IMR-90 (cell line): ENCODE results near the gene XRCC4. TPM values are rescaled to one million over a fixed set of nuclear protein-coding genes. Genes with fewer than 3 reads are reported as not detected.

Experiments
- ATAC-seq: fragments of 200-7000 bp; cut with Tn5 transposase; 2 replicates; pipeline ENCODE4 v1.9.1; 2020; ENCODE audit warnings: low read depth, mild to moderate bottlenecking, moderate library complexity
- BruUV-seq: library from RNA; stranded (reverse); fragments of 400-500 nt; replicated peaks from 2 replicates; lab custom pipeline; 2021; lab: Mats Ljungman, UMichigan
- CTCF ChIA-PET: fragments of 300-600 bp; formaldehyde crosslinking; extraction: SDS; loops from one replicate; lab custom pipeline; 2021; ENCODE audit warnings: antibody characterized with exemption; lab: Yijun Ruan, JAX
- POLR2A ChIA-PET: fragments of 300-600 bp; sonication (Branson Sonifier 250); formaldehyde crosslinking; loops from one replicate; lab custom pipeline; 2022; ENCODE audit warnings: antibody characterized with exemption; ENCODE audit not compliant: unreplicated experiment; lab: Charles Lee
- DNase-seq: peaks from one replicate; pipeline ENCODE4 v3.0.0; 2013
- H2AFZ ChIP-seq: replicated peaks from 2 replicates; pipeline ENCODE3; 2013; ENCODE audit warnings: low read length, mild to moderate bottlenecking; ENCODE audit not compliant: poor library complexity
- H2AK5ac ChIP-seq: 2 replicates; pipeline ENCODE4 v1.6.1; 2013; ENCODE audit warnings: low read depth, low read length, inconsistent platforms
- H2AK9ac ChIP-seq: replicated peaks from 2 replicates; pipeline ENCODE3; 2013; ENCODE audit warnings: mild to moderate bottlenecking, low read depth, low read length, moderate library complexity; ENCODE audit not compliant: poor library complexity
- H2BK120ac ChIP-seq: 2 replicates; pipeline ENCODE4 v1.6.1; 2013; ENCODE audit warnings: low read depth, low read length, inconsistent platforms
- H2BK15ac ChIP-seq: 3 replicates; pipeline ENCODE4 v1.6.1; 2013; ENCODE audit warnings: low read depth, low read length, inconsistent platforms
- H2BK20ac ChIP-seq: 2 replicates; pipeline ENCODE4 v1.6.1; 2013; ENCODE audit warnings: low read depth, mild to moderate bottlenecking, inconsistent platforms, low read length, moderate library complexity
- H2BK5ac ChIP-seq: 2 replicates; pipeline ENCODE4 v1.6.1; 2013; ENCODE audit warnings: mild to moderate bottlenecking, low read depth, low read length, inconsistent platforms; ENCODE audit not compliant: poor library complexity, severe bottlenecking
- H3K14ac ChIP-seq: replicated peaks from 2 replicates; pipeline ENCODE4 v1.6.1; 2013; ENCODE audit warnings: low read depth, low read length, inconsistent platforms
- H3K18ac ChIP-seq: 2 replicates; pipeline ENCODE4 v1.6.1; 2013; ENCODE audit warnings: low read depth, low read length, control low read depth
- H3K23ac ChIP-seq: 2 replicates; pipeline ENCODE4 v1.6.1; 2013; ENCODE audit warnings: low read depth, low read length, inconsistent platforms
- H3K27ac ChIP-seq: 2 replicates; pipeline ENCODE4 v1.5.1; 2013; ENCODE audit warnings: mild to moderate bottlenecking, control low read depth, low read length; ENCODE audit not compliant: insufficient read depth
- H3K27me3 ChIP-seq: 2 replicates; pipeline ENCODE4 v1.6.1; 2013; ENCODE audit warnings: low read length; ENCODE audit not compliant: control insufficient read depth, insufficient read depth
- H3K36me3 ChIP-seq: 2 replicates; pipeline ENCODE4 v1.6.1; 2013; ENCODE audit warnings: low read length, mixed read lengths; ENCODE audit not compliant: control insufficient read depth, insufficient read depth
- H3K4ac ChIP-seq: 2 replicates; pipeline ENCODE4 v1.6.1; 2013; ENCODE audit warnings: low read depth, low read length, inconsistent platforms
- H3K4me1 ChIP-seq: 2 replicates; pipeline ENCODE4 v1.6.1; 2013; ENCODE audit warnings: low read length, mixed read lengths; ENCODE audit not compliant: control insufficient read depth, insufficient read depth
- H3K4me2 ChIP-seq: 2 replicates; pipeline ENCODE4 v1.6.1; 2013; ENCODE audit warnings: low read depth, mild to moderate bottlenecking, control low read depth, low read length, moderate library complexity
- H3K4me3 ChIP-seq: 2 replicates; pipeline ENCODE4 v1.5.1; 2013; ENCODE audit warnings: low read depth, mild to moderate bottlenecking, control low read depth, low read length, moderate library complexity; ENCODE audit not compliant: insufficient read depth
- H3K56ac ChIP-seq: 2 replicates; pipeline ENCODE4 v1.6.1; 2013; ENCODE audit warnings: low read length, inconsistent platforms; ENCODE audit not compliant: insufficient read depth; ENCODE audit errors: extremely low read depth
- H3K79me1 ChIP-seq, 2 experiments: 2 replicates each; pipeline ENCODE4 v1.6.1; 2013; ENCODE audit warnings: low read length in 2 of 2, inconsistent platforms in 1 of 2, low read depth in 1 of 2
- H3K9ac ChIP-seq: 2 replicates; pipeline ENCODE4 v1.6.1; 2013; ENCODE audit warnings: low read depth, low read length, control low read depth
- H3K9me1 ChIP-seq: 2 replicates; pipeline ENCODE4 v1.6.1; 2013; ENCODE audit warnings: low read length, inconsistent platforms; ENCODE audit not compliant: insufficient read depth
- H3K9me3 ChIP-seq: 2 replicates; pipeline ENCODE4 v1.6.1; 2013; ENCODE audit warnings: low read length; ENCODE audit not compliant: control insufficient read depth, insufficient read depth
- H4K20me1 ChIP-seq: 2 replicates; pipeline ENCODE4 v1.6.1; 2013; ENCODE audit warnings: low read length, inconsistent platforms; ENCODE audit not compliant: insufficient read depth
- H4K5ac ChIP-seq: 2 replicates; pipeline ENCODE4 v1.6.1; 2013; ENCODE audit warnings: mild to moderate bottlenecking, low read depth, low read length, control low read depth
- H4K8ac ChIP-seq, 2 experiments: 2 replicates each; pipeline ENCODE4 v1.6.1; 2013; ENCODE audit warnings: low read depth in 2 of 2, low read length in 2 of 2, control low read depth in 1 of 2, inconsistent platforms in 1 of 2
- H4K91ac ChIP-seq: 2 replicates; pipeline ENCODE4 v1.6.1; 2013; ENCODE audit warnings: low read depth, low read length, inconsistent platforms; ENCODE audit not compliant: insufficient read depth
- CHD1 ChIP-seq: IDR thresholded peaks from 2 replicates; pipeline ENCODE4 v1.6.1; 2012; ENCODE audit warnings: low read depth, low read length, improper control_type of control experiment
- FOS ChIP-seq: fragments of 150-350 bp; IDR thresholded peaks from 2 replicates; pipeline ENCODE4 v1.6.1; 2016; ENCODE audit warnings: low read depth, low read length
- MAFK ChIP-seq: IDR thresholded peaks from 2 replicates; pipeline ENCODE4 v1.6.1; 2012; ENCODE audit warnings: low read depth, low read length, improper control_type of control experiment
- MAZ ChIP-seq: IDR thresholded peaks from 2 replicates; pipeline ENCODE4 v1.6.1; 2012; ENCODE audit warnings: low read depth, mild to moderate bottlenecking, low read length, improper control_type of control experiment, moderate library complexity, borderline replicate concordance
- MXI1 ChIP-seq: IDR thresholded peaks from 2 replicates; pipeline ENCODE4 v1.6.1; 2012; ENCODE audit warnings: low read depth, mild to moderate bottlenecking, low read length, moderate library complexity, borderline replicate concordance
- NFE2L2 ChIP-seq: fragments of 150-350 bp; IDR thresholded peaks from 2 replicates; pipeline ENCODE4 v1.6.1; 2016; ENCODE audit warnings: low read depth, mild to moderate bottlenecking, low read length
- POLR2A ChIP-seq: IDR thresholded peaks from 2 replicates; pipeline ENCODE4 v1.6.1; 2012; ENCODE audit warnings: mild to moderate bottlenecking, low read depth, low read length
- RAD21 ChIP-seq: IDR thresholded peaks from 2 replicates; pipeline ENCODE4 v1.6.1; 2012; ENCODE audit warnings: low read length, improper control_type of control experiment
- USF2 ChIP-seq: fragments of 150-350 bp; IDR thresholded peaks from 2 replicates; pipeline ENCODE4 v1.6.1; 2017; ENCODE audit warnings: mild to moderate bottlenecking, antibody characterized with exemption, low read length, low read depth
- WGBS, 2 experiments: methylation state at CpG; one replicate each; pipeline versions ENCODE4 v1.1.5 to v1.1.7; 2013; ENCODE audit warnings: missing lambda C conversion rate in 2 of 2; ENCODE audit not compliant: insufficient read length in 1 of 2; ENCODE audit errors: extremely low coverage in 2 of 2; 5-methylcytosine and 5-hydroxymethylcytosine counted together
- dilution Hi-C: fragments of 300-500 bp; cut with HindIII; formaldehyde crosslinking; loops from one replicate; pipeline ENCODE4 v1.14.3; 2018; ENCODE audit warnings: low sequenced_read_pairs; ENCODE audit not compliant: unreplicated experiment
- in situ Hi-C: fragments of 300-500 bp; cut with MboI; formaldehyde crosslinking; loops from 3 replicates; pipeline ENCODE4 v1.14.3; 2019; ENCODE audit warnings: low sequenced_read_pairs, inconsistent platforms, mixed read lengths
- intact Hi-C: fragments of 100-400 bp; cut with micrococcal nuclease; formaldehyde crosslinking; loops from 2 replicates; pipeline ENCODE4 v1.10.0; 2022
- polyA plus RNA-seq, 3 experiments: library from polyadenylated mRNA; depleted of rRNA; stranded (reverse); fragments of >200 nt; gene quantifications; 2 replicates each; pipeline ENCODE4 v1.2.3, GENCODE V29; 2012; ENCODE audit warnings: low replicate concordance in 1 of 3
- total RNA-seq: library from RNA; depleted of rRNA; stranded (reverse); fragments of >200 nt; gene quantifications from 2 replicates; pipeline ENCODE4 v1.2.3, GENCODE V29; 2012
- TF ChIP-seq, protein P1 (sequence below): conservative IDR thresholded peaks from 2 replicates; pipeline ENCODE4 v1.5.1; 2012; ENCODE audit warnings: mild to moderate bottlenecking, low read depth, low read length, improper control_type of control experiment
- TF ChIP-seq, protein P2 (sequence below): fragments of 150-350 bp; IDR thresholded peaks from 2 replicates; pipeline ENCODE4 v1.6.1; 2016; ENCODE audit warnings: low read depth, mild to moderate bottlenecking, low read length, moderate library complexity, borderline replicate concordance

Gene XRCC4
- total and polyA plus RNA-seq, 2 of the 4 experiments (the other 2 are of a cell fraction) = 3.5 to 4.7 TPM

DNA sequence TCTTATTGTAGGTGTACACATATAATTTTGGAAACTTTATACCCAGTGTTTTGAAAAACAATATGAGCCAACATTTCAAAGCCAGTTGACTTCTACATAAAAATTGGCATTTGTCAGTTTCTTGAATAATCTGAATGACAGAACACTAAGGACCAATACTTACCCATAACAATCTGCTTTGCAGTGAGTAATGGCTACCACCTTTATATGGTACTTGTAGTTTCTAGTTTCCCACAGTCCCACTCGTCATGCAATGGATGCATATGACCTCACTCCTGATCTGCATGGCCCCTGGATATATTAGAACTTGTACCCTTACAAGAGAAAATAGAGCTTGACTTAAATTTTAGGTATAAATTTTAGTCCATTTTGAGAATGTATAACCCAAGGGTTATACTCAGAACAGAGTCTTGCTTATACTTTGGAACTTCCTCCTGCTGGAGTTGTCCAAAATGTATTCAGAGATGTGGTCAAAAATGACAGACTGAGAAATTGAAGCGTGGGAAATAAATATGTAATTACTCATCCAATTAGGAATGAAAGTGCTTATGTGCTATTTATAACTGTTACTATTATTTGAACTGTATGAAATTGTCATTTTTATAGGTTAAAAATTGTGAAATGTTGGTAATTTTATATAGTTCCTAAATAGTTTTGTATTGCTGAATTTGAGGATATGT lies 19.5 kb downstream of the XRCC4 start:
- intact Hi-C loops = no loop called here
- no CpG with 5 or more reads among the region's 2 CpGs for WGBS, 2 experiments
- in situ Hi-C loops = loop anchor here (25.0 kb wide), 1 partner anchor 466 kb away; no protein-coding TSS in a partner anchor
- Histone ChIP-seq H2AK5ac (no peak overlapping the region), H2BK120ac (peak overlapping the region; percentile 71), H4K5ac (no peak overlapping the region), H2BK15ac (no peak overlapping the region), H3K27ac (no peak overlapping the region), H3K23ac (no peak overlapping the region), H3K4ac (peak overlapping the region; percentile 4; the same call in 1 of the 2 replicates), H3K9me3 (no peaks in the 10 kb centered on the region), H3K4me3 (no peak overlapping the region), H2AK9ac (no peak overlapping the region), H4K20me1 (no peaks in the 10 kb centered on the region), H3K36me3 (no peaks in the 10 kb centered on the region), H2BK20ac (peak overlapping the region; percentile 54), H3K79me1 (peaks cover 4 to 23% of the 10 kb centered on the region in 2 experiments; a peak in 2 of 4 replicates), H3K27me3 (no peaks in the 10 kb centered on the region), H2AFZ (no peak overlapping the region), H3K9me1 (no peaks in the 10 kb centered on the region), H2BK5ac (no peak overlapping the region), H4K91ac (no peak overlapping the region), H3K18ac (no peak overlapping the region), H3K14ac (no peak overlapping the region), H3K9ac (no peak overlapping the region), H3K56ac (no peak overlapping the region), H4K8ac (0 out of 4 replicates have a peak overlapping the region, but pooled peaks of 1 of the 2 experiments have one; percentile 41), H3K4me1 (peaks cover 9% of the 10 kb centered on the region), H3K4me2 (no peak overlapping the region)
- TF ChIP-seq NFE2L2 (no peak), MAZ (no peak), POLR2A (no peak), MAFK (no peak), USF2 (no peak), MXI1 (no peak), FOS (no peak), RAD21 (no peak), CHD1 (no peak)
- TF ChIP-seq, protein P1, sequence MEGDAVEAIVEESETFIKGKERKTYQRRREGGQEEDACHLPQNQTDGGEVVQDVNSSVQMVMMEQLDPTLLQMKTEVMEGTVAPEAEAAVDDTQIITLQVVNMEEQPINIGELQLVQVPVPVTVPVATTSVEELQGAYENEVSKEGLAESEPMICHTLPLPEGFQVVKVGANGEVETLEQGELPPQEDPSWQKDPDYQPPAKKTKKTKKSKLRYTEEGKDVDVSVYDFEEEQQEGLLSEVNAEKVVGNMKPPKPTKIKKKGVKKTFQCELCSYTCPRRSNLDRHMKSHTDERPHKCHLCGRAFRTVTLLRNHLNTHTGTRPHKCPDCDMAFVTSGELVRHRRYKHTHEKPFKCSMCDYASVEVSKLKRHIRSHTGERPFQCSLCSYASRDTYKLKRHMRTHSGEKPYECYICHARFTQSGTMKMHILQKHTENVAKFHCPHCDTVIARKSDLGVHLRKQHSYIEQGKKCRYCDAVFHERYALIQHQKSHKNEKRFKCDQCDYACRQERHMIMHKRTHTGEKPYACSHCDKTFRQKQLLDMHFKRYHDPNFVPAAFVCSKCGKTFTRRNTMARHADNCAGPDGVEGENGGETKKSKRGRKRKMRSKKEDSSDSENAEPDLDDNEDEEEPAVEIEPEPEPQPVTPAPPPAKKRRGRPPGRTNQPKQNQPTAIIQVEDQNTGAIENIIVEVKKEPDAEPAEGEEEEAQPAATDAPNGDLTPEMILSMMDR = no peak
- TF ChIP-seq, protein P2, sequence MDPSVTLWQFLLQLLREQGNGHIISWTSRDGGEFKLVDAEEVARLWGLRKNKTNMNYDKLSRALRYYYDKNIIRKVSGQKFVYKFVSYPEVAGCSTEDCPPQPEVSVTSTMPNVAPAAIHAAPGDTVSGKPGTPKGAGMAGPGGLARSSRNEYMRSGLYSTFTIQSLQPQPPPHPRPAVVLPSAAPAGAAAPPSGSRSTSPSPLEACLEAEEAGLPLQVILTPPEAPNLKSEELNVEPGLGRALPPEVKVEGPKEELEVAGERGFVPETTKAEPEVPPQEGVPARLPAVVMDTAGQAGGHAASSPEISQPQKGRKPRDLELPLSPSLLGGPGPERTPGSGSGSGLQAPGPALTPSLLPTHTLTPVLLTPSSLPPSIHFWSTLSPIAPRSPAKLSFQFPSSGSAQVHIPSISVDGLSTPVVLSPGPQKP = no peak
- POLR2A ChIA-PET = no interaction called here
- ATAC-seq (no peak), DNase-seq (peak; percentile 18)
- BruUV-seq = no TSS peak
- dilution Hi-C loops = no loop called here
- CTCF ChIA-PET = no interaction called here
